HG03095 (cell line): Measurements from ENCODE around the gene PIMREG.

ENCODE experiments used
- ATAC-seq: cut with Tn5 transposase; IDR thresholded peaks from one replicate; pipeline ENCODE4 v1.9.1; 2021; ENCODE audit warnings: moderate library complexity; ENCODE audit not compliant: unreplicated experiment

PIMREG gene

GRCh38 chr17:6460531-6461161 lies 16.4 kb downstream of the PIMREG start:
- ATAC-seq, result no peak

GRCh38 chr17:6461246-6461645 lies 17.0 kb downstream of the PIMREG start:
- ATAC-seq, result no peak

GRCh38 chr17:6461792-6462524 lies 17.7 kb downstream of the PIMREG start:
- ATAC-seq, result no peak

DNA sequence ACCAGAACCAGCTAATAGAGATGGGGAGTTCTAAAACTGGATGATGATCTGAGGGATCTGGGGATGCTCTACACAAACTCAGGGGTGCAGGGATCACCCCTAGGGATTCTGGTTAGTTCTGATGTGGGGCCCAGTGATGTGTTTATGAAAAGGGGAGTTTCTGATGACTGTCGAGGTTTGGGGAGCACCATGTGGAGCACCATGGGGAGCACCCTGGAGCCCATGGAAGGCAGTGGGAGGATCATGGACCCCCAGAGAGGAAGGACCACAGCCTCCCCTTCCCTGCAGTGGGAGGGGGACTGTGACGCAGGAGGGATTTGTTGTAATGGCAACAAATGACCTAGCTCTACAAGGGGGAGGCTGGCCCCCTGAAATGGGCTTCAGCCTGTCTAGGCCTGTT lies 18.4 kb downstream of the PIMREG start:
- no peak for ATAC-seq

DNA sequence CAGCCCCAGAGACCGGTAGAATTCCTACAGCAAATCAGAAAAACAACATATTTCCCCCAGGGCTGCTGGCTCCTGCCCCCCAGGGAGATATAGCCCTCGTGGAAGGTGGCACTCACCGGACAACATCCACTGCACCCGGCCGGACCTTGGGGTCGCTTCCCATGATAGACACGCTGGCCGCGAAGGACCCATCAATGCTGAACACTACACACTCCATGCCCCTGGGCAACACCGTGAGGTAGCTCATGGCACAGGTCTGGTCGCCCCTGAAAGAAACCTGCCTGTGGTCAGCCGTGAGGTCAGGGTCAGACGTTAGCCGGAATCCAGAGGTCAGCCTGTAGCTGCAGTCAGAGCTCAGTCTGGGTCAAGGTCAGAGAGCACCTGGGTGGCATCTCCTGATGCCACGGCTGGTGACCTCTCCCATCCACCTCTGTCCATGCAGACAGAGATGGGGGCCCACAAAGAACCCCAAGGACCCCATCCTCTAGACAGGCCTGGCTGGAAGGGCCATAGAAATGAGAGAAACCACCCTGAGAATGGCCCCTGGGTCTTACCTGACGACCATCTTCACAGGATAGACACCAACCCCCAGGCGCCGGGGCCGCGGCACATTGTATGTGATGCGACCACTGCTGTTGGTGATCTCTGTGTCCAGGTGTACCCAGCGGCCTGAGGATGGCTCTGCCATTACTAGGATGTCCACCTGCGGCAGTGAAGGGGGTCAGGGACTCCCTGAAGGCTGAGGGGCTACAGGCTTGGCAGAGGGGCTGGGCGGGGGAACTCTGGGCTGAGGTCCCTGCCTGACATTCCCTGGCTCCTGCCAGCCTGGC lies 19.6 kb downstream of the PIMREG start:
- ATAC-seq, result no peak

- ATAC-seq, result no peak
Observed at GRCh38 chr17:6464446-6465041, 20.3 kb downstream of the PIMREG start.

DNA sequence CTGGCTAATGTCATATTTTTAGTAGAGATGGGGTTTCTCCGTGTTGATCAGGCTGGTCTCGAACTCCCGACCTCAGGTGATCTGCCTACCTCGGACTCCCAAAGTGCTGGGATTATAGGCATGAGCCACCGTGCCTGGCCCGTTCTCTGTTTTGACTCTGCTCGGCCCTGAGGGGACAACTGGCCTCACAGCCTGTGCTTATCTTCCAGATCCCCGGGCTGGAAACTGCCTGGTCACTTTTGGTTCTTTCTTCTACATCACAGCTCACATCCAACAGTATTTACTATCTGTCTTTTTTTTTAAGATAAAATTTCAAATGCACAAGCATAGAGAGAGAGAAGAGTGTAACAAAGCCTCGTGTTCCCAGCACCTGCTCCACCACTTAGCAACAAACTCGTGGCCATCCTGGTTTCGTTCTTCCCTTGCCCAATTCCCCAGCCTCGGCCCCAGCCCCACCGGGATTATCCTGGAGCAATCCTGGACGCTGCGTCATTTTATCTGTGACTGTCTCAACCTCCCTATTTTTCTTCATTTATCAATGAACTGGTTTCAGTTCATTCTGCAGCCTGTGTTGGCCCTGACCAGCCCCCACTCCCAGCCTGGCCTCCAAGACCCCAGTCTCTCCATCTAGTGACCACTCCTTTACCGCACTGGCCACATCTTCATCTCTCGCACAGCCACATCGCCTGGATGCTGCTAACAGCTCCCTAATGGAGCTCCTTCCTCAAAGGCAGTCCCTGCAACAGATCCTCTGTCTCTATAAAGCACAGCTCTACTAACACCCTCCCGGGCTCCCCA lies 21.1 kb downstream of the PIMREG start:
- no peak for ATAC-seq

- ATAC-seq, result no peak
Observed at GRCh38 chr17:6467567-6467966, 23.3 kb downstream of the PIMREG start.

DNA sequence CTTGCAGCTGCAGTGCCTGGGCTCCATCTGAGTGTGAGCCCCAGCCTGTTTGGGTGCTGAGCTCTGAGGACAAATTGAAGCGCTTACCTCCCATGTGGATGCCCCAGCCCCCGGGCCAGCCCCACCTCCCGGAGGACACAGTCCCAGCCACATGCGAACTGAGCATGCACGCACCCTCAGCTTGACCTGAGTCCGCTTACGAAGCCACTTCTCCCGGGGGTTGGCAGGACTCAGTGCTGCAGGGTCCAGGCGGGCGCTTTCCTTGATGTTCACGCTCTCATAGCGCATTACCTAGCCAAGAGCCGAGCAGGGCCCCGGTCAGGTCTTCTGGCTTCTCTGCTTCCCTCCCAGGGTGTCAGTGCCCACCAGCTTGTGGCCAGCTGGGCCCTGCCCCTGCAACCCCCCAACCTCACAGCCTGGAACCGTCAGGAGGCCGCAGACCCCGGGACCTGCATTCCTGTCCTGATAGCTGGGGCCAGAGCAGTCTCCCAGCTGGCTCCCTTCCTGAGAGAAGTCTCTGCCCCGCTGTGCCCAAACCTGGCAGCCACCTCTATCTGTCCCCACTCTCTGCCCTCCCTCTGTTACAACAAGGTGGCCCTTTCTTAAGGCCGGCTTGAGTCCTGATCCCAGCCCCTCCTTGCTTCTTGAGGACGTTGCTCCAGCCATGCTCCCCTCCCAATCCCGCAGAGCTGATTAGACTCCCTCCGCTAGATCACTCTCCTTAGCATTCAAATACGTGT lies 24.0 kb downstream of the PIMREG start:
- ATAC-seq, result no peak

DNA sequence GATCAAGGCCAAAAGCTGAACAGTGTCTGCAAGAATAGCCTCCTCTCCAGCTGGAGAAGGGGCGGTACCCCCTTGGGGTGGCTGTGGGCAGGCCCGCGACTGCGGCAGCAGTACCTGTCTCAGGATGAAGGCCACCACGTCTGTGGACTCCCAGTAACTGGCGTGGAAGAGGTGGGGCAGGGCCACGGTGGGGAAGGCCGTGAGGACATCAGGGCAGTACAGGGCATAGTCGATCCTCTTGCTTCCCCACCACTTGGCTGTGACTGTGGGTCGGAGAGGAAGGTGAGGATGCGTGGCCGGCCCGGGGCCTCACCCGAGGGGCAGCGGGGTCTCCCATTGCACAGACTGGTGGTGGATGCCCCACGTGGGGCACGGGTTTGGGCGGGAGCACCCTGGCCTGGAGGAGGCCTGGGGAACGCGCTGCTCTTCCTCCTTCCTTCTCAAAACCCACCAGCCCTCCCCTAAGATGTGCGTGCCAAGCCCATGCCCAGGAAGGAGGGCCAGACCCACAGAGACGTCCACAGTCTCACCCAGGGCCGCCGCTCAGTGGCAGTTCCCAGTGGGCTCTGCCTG lies 26.0 kb downstream of the PIMREG start:
- no peak for ATAC-seq

DNA sequence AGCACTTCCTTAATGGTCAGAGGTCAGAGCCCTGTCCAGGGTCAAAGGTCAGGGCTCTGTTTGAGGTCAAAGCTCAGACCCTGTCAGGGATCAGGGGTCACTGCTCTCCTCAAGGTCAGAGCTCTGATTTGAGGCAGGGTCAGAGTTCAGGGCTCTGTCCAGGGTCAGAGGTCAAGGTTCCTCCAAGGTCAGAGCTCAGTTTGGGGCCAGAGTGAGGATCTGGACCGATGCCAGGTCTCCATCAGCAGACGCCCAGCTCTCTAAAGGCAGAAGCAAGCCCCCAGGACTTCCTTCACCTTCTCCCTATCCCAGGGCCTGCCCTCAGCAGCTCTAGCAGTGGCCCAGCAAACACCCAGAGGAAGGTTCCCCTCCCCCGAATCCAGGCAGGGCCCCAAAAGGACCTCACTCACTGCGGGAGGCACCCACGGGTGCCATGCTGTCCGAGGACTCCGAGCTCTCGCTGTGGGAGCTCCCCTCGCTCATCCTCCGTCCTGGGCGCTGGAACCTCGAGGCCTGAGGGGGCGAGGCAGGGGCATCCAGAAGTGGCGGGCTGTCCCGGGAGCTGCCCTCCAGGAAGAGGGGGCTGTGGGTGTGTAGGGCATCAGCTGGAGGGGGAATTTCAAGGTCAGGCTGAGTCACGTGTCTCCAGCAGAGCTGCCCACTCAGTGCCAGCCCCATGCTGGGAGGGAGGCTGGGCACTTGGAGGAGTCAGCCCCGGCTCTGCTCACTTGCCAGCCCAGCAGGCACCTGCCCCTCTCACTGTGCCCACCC lies 26.7 kb downstream of the PIMREG start:
- no peak for ATAC-seq

DNA sequence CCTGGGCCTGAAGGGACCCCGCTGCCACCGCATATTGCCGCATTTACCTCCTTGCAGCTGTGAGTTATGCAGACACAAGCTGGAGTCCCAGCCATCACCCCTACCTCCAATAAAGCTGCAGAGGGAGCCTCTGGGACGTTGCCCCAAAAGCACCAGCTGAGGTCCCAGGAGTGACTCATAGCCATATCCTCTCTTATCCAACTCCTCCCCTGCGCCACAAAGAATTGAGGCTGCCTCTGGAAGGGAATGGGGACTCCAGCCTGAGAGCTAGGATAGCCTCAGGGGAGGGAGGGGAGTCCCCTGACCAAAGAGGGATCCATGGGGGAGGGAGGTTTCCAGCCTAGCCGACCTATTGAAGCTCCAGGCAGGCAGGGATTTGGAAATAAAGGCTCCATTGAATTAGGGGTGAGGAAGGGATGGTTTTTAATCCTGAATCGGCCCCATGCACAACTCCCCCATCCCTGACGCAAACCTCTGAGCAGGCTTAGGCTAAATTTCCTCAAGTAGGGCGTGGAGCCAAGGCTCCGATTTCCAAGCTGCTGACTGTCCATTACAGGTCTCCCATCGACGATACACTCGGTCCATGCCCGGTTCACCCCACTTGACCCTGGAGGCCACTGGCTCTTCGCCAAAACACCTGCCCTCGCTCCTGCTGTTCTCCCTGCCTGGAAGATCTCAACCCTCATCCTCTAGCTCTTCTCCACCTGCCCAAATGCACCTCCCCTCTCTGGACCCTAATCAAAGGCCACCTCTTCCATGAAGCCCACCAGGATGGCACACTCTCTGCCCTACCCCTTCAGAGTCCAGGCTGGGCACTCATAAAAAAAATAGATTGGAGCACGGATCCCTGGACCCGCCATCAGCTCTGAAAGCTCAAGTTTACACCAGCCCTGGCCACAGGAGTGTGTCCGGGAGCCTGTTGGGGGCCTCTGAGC lies 27.5 kb downstream of the PIMREG start:
- no peak for ATAC-seq

DNA sequence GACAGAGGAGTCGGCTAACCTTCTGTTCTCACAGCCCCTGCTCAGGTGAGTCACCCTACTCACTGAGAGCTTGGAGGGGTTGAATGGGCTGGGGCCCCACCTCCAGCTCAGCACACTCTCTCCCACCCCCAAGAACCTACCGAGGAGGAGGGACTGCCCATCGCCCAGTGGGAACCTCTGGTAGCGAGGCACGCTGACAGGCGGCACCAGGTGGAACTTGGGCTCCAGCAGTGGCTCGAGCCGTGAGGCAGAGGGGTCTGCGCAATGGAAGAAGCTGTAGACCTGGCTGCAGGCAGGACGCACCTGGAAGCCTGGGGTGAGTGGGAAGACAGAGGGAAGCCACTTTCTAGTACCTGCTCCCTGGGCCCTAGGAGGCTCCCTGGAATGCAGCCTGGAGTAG lies 28.3 kb downstream of the PIMREG start:
- no peak for ATAC-seq

- no peak for ATAC-seq
Observed at GRCh38 chr17:6473128-6473767, 29.0 kb downstream of the PIMREG start.

DNA sequence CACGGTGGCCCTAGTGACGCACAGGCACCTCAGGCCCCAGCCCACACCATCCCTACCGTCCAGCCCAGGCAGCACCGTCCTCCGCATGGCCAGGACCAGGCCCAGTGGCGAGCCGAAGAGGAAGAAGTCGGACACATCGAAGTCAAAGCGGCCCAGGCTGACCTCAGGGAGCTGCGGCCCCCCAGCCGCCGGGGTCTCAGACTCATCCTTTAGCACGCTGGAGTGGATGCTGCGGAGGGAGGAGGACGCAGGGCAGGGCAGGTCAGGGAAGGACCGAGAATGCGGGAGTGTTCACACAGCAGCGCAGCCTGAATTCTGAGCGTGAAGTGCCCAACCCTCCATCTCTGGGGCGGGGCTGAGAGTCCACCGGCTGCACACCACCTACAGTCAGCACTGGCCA lies 30.1 kb downstream of the PIMREG start:
- ATAC-seq, result no peak

DNA sequence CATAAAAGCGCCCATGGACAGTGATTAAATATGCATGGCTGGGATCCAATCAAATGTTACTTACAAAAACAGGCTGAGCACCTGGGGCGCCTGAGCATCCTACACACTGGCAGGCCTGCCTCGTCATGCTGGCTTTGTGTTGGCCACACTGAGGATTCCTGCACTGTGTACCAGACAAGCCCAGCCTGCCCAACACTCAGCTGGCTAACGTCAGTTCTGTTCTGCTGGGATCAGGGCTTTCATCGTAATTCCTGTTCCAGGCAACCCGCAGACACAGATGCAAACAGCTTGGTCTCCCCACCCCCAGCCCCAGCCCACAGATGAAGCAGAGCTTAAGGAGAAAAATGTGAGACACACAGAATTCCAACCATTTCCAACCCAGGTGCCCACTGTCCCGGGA lies 30.7 kb downstream of the PIMREG start:
- ATAC-seq, result no peak

GRCh38 chr17:6475411-6475810 lies 31.2 kb downstream of the PIMREG start:
- no peak for ATAC-seq
